HG03571 (cell line): ENCODE results near the gene STXBP5L.
"Not testable (repeated sequence)": the region's sequence is repeated elsewhere in the genome, so short reads cannot be mapped to it uniquely, and the experiment has no call there.

ENCODE experiments used
- ATAC-seq: cut with Tn5 transposase; IDR thresholded peaks from one replicate; pipeline ENCODE4 v1.9.1; 2021; ENCODE audit not compliant: unreplicated experiment

The STXBP5L gene

DNA sequence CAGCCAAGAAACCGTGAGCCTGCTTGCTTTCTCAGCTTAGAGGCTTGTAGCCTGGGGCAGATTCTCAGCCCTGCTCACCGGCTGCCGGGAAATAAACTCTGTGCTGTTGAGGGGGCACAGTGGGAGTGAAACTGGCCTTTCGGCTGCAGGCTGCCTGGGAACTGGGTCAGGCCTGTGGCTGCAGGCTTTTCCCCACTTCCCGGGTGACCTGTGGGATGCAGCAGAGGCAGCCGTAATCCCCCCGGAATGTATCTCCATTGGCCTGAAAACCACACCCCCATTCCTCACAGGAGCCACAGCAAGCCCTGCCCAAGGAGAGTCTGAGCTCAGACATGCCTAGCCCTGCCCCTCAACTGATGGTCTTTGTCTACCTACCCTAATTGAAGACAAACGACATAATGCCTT lies 110.9 kb downstream of the STXBP5L start:
- no peak for ATAC-seq

- ATAC-seq, result no peak
Observed at GRCh38 chr3:121063628-121064027, 155.6 kb downstream of the STXBP5L start.

GRCh38 chr3:121064121-121064520 lies 156.1 kb downstream of the STXBP5L start:
- no peak for ATAC-seq

DNA sequence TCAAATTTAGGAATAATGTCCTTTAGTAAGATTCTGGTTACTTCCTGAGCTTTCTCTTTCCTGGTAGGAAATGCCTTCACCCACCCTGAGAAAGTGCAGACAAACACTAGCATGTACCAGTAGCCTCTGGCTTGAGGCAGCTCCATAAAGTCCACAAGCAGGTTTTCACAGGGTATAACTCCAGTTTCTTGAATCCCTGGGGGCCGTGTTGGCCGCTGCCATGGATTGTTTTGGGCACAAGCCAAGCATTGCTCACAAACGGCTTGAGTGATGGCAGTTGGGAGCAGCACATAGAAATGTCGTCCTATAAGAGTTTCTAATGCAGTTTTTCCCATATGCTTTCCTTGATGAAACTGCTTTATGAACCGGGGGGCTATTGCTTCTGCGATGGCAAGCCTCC lies 164.1 kb downstream of the STXBP5L start:
- ATAC-seq, result no peak

GRCh38 chr3:121073011-121073410 lies 165.0 kb downstream of the STXBP5L start:
- ATAC-seq, result no peak

GRCh38 chr3:121075191-121075590 lies 167.2 kb downstream of the STXBP5L start:
- ATAC-seq, result no peak

DNA sequence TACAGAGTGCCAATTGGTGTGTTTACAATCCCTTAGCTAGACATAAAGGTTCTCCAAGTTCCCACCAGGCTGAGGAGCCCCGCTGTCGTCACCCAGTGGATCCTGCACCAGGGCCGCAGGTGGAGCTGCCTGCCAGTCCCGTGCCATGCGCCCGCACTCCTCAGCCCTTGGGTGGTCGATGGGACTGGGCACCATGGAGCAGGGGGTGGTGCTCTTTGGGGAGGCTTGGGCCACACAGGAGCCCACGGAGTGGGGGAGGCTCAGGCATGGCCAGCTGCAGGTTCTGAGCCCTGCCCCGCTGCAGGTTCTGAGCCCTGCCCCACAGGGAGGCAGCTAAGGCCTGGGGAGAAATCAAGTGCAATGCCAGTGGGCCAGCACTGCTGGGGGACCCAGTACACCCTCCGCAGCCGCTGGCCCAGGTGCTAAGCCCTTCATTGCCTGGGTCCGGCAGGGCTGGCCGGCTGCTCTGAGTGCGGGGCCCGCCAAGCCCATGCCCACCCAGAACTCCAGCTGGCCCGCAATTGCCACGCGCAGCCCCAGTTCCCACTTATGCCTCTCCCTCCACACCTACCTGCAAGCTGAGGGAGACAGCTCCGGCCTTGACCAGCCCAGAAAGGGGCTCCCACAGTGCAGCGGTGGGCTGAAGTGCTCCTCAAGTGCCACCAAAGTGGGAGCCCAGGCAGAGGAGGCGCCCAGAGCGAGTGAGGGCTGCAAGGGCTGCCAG lies 170.5 kb downstream of the STXBP5L start:
- ATAC-seq, result not testable (repeated sequence)

- ATAC-seq, result no peak
Observed at GRCh38 chr3:121096953-121097352, 188.9 kb downstream of the STXBP5L start.

DNA sequence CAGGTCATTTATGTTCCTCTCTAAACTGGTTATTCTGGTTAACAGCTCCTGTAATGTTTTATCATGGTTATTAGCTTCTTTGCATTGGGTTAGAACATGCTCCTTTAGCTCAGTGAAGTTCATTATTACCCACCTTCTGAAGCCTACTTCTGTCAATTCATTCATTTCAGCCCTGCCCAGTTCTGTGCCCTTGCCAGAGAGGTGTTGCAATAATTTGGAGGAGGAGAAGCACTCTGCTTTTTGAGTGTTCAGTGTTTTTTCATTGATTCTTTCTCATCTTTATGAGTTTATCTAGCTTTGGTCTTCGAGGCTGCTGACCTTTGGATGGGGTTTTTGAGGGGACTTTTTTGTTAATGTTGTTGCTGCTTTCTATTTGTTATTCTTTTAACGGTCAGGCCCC lies 203.1 kb downstream of the STXBP5L start:
- not testable (repeated sequence) for ATAC-seq

DNA sequence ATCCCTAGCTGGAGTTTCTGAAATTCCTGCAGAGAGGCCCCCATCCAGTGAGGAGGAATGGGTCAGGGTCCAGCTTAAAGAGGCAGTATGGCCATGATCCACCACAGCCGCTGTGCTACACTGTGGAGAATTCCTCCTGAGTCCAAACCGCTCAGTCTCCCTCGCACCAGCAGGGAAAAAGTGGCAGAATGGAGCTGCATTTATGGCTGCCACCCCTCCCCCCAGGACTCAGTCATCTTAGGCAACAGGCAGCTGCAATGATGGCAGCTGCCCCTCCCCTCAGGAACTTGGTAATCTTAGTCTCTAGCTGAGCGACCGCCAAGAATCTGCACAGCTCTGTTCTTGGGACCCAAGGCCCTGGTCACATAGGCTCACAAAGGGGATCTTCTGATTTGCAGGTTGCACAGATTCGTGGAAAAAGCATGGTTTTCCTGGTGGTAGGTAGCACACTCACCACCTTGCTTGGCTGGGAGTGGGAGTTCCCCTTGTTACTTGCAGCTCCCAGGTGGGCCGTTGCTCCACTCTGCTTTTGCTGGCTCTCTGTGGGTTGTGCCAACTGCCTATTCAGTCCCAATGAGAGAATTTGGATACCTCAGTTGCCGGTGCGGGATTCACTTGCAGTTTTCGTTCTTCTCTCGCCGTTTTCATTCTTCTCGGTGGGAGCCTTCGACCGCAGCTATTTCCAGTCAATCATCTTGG lies 204.1 kb downstream of the STXBP5L start:
- no peak for ATAC-seq

- no peak for ATAC-seq
Observed at GRCh38 chr3:121126033-121126706, 218.2 kb downstream of the STXBP5L start.

DNA sequence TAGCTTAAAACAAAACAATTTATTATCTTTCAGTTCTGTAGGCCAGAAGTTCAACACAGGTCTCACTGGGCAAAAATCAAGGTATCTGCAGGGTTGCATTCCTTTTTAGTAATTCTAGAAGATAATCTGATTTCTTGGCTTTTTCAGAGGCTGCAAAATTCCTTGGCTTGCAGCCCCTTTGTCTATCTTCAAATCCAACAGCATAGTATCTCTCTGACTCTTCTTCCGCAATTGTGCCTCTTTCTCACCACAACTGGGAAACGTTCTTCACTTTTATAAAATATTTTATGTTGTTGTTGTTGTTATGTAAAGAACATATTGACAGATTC lies 218.7 kb downstream of the STXBP5L start:
- ATAC-seq, result no peak

- ATAC-seq, result no peak
Observed at GRCh38 chr3:121152573-121152972, 244.6 kb downstream of the STXBP5L start.

DNA sequence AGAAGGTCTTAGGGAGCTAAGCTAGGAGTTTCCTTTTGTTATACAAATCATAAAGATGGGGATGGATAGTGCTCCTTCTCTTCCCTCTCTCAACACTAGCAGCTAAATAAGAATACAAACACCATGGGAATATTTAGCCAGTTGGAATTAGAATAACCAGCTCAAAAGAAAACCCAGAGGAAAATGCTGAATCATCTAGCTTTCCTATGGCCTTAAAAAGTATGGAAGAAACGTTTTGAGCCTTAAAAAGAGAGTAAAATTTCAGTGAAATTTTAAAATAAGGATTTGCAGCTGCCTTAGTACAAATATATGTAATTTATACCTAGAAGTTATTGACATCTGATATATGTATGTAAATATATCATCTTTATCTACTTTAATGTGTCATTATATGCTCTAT lies 245.8 kb downstream of the STXBP5L start:
- ATAC-seq, result no peak

- ATAC-seq, result no peak
Observed at GRCh38 chr3:121155028-121155427, 247.0 kb downstream of the STXBP5L start.

DNA sequence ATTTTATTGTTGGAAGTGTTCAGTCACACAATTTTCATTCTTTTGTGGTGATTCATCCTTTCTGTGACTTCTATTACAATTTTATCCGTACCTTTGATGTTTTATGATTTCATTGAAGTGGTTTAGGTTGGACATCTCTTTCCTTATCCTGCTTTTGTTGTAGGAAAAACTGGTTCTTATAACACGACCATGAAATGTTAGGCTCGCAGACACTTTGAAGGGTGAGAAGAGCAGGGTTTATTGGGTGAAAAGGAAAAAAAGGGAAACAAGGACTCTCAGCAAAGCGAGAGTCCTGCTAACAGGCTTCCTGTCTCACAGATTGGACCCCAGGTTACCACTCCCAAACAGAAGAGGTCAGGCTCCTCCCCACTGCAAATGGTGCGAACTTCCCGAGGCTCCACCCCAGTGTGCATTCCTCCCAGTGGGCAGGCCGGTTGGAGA lies 257.4 kb downstream of the STXBP5L start:
- no peak for ATAC-seq

GRCh38 chr3:121167374-121168139 lies 259.6 kb downstream of the STXBP5L start:
- no peak for ATAC-seq

DNA sequence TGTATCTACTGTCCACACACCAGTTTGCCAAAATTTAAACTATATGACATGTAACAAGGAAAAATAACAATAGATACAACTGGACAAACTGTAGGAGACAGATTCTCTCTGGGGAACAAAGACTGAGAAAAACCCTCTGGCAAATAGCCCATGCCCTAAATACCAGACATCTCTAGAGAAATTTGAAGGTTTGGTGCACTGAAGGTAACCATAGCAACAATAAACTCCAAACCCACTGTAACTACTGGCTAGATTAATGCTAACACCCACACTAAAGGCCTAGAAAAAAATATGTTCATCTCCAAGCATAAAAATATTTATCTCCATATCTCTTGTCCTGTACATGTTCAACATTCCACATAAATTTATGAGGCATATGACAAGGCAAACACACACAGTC lies 267.1 kb downstream of the STXBP5L start:
- no peak for ATAC-seq

- ATAC-seq, result not testable (repeated sequence)
Observed at GRCh38 chr3:121190626-121191025, 282.6 kb downstream of the STXBP5L start.

GRCh38 chr3:121202573-121202972 lies 294.6 kb downstream of the STXBP5L start:
- ATAC-seq, result no peak

GRCh38 chr3:121223116-121223515 lies 315.1 kb downstream of the STXBP5L start:
- no peak for ATAC-seq
